Measurements from ENCODE around the gene GMCL1. TPM values are rescaled to one million over a fixed set of nuclear protein-coding genes. Genes with fewer than 3 reads are reported as not detected.

The GMCL1 gene
- polyA plus RNA-seq, 1 experiment, result 2.1 TPM

- POLR2A ChIA-PET, result interaction anchor here (0.6 kb wide), 1 partner anchor 241 kb away, joined by 3 read pairs; no protein-coding TSS in a partner anchor
- CTCF ChIA-PET, result interaction anchor here (0.6 to 1.5 kb wide), 2 partner anchors 9 to 54 kb away, joined by 3 to 5 read pairs; no protein-coding TSS in a partner anchor
- H3K36me3 ChIP-seq (ENCODE audit: control insufficient read depth, insufficient read depth, low read length), result peaks cover 10% of the 10 kb centered on the region
- TF ChIP-seq, protein P1, sequence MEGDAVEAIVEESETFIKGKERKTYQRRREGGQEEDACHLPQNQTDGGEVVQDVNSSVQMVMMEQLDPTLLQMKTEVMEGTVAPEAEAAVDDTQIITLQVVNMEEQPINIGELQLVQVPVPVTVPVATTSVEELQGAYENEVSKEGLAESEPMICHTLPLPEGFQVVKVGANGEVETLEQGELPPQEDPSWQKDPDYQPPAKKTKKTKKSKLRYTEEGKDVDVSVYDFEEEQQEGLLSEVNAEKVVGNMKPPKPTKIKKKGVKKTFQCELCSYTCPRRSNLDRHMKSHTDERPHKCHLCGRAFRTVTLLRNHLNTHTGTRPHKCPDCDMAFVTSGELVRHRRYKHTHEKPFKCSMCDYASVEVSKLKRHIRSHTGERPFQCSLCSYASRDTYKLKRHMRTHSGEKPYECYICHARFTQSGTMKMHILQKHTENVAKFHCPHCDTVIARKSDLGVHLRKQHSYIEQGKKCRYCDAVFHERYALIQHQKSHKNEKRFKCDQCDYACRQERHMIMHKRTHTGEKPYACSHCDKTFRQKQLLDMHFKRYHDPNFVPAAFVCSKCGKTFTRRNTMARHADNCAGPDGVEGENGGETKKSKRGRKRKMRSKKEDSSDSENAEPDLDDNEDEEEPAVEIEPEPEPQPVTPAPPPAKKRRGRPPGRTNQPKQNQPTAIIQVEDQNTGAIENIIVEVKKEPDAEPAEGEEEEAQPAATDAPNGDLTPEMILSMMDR (IDR thresholded peaks at IDR 0.05; ENCODE audit: insufficient read depth, low read depth, low read length), result no peak
- H3K27me3 ChIP-seq (ENCODE audit: control insufficient read depth, insufficient read depth, low read length), result no peaks in the 10 kb centered on the region
- no peak for DNase-seq (ENCODE audit: low read depth)
- H3K4me3 ChIP-seq (ENCODE audit: low read depth, low read length), result no peak overlapping the region
Observed at GRCh38 chr2:69902213-69902922, 72.9 kb downstream of the GMCL1 start.

GRCh38 chr2:69907216-69907615 lies 77.8 kb downstream of the GMCL1 start:
- ChIA-PET CTCF (interaction anchor here (0.5 to 1.4 kb wide), 2 partner anchors 171 to 236 kb away, joined by 3 read pairs; no protein-coding TSS in a partner anchor), POLR2A (interaction anchor here (0.6 kb wide), 1 partner anchor 196 kb away, joined by 3 read pairs; no protein-coding TSS in a partner anchor)
- H3K27me3 ChIP-seq (ENCODE audit: control insufficient read depth, insufficient read depth, low read length), result no peaks in the 10 kb centered on the region
- DNase-seq (ENCODE audit: low read depth), result no peak
- no peak overlapping the region for H3K4me3 ChIP-seq (ENCODE audit: low read depth, low read length)
- TF ChIP-seq, protein P1 (IDR thresholded peaks at IDR 0.05; ENCODE audit: insufficient read depth, low read depth, low read length), result no peak
- peaks cover 4% of the 10 kb centered on the region for H3K36me3 ChIP-seq (ENCODE audit: control insufficient read depth, insufficient read depth, low read length)

GRCh38 chr2:69911985-69912563 lies 82.6 kb downstream of the GMCL1 start:
- POLR2A ChIA-PET, result no interaction called here
- peaks cover 3% of the 10 kb centered on the region for H3K36me3 ChIP-seq (ENCODE audit: control insufficient read depth, insufficient read depth, low read length)
- TF ChIP-seq, protein P1 (IDR thresholded peaks at IDR 0.05; ENCODE audit: insufficient read depth, low read depth, low read length), result peak; percentile 52
- no peak overlapping the region for H3K4me3 ChIP-seq (ENCODE audit: low read depth, low read length)
- no peaks in the 10 kb centered on the region for H3K27me3 ChIP-seq (ENCODE audit: control insufficient read depth, insufficient read depth, low read length)
- no peak for DNase-seq (ENCODE audit: low read depth)
- CTCF ChIA-PET, result interaction anchor here (0.7 to 7.2 kb wide), 17 partner anchors 11 to 391 kb away, joined by 3 to 84 read pairs (median 4); partner anchors contain the start of genes FAM136A and PCYOX1

DNA sequence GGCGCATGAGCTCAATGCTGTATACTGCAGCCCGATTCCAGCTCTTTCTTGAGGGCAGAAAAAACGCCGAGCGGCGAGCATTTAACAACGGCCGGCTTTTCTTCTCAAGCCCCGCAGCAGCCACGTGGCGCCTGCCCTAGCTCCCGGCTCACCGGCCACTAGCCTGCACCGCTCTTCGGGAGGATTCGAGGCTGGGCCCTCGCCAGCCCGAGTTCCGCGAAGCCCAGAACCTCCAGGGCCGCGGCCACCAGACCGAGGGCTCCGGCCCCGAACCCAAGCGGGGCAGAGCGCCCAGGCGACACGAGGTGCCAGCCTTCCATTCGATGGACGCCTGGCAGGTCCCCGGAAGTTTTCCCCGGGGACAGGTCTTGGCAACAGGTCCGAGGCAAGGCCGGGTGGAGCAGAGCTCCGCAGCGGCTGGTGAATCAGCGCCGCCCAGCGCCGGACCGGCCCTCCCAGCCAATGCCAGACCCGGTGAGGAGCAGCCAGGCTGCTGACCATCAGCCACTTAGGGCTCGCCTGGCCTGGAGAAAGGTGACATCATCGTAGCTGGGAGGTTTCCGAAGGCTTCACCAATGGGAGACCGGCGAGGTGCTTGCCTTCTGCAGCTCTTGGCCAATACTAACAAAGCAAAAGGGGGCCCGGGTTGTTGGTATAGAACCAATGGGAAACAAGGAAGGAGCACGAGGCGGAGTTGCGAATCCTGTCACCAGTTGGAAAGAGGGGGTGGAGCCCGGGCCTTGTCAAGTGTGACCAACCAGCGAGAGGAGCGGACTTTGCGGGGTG lies 84.9 kb downstream of the GMCL1 start:
- TF ChIP-seq, protein P1 (IDR thresholded peaks at IDR 0.05; ENCODE audit: insufficient read depth, low read depth, low read length), result peak; percentile 18; the same call in 1 of the 2 replicates
- H3K4me3 ChIP-seq (ENCODE audit: low read depth, low read length), result peak overlapping the region; percentile 78
- CTCF ChIA-PET, result interaction anchor here (0.6 to 7.2 kb wide), 23 partner anchors 11 to 703 kb away, joined by 3 to 84 read pairs (median 3); partner anchors contain the start of genes FAM136A and SNRPG
- peak; percentile 100 for DNase-seq (ENCODE audit: low read depth)
- peaks cover 1% of the 10 kb centered on the region for H3K36me3 ChIP-seq (ENCODE audit: control insufficient read depth, insufficient read depth, low read length)
- POLR2A ChIA-PET, result interaction anchor here (0.5 to 1.7 kb wide), 15 partner anchors 14 to 616 kb away, joined by 3 to 8 read pairs (median 4); partner anchors contain the start of genes FAM136A, PCBP1 and PCYOX1
- H3K27me3 ChIP-seq (ENCODE audit: control insufficient read depth, insufficient read depth, low read length), result no peaks in the 10 kb centered on the region
